Astrocyte (in vitro differentiated cells and primary cell): ENCODE data around the gene GABRA4. TPM values are rescaled to one million over a fixed set of nuclear protein-coding genes. Genes with fewer than 3 reads are reported as not detected.

Experiments used
- DNase-seq: peaks from one replicate; pipeline ENCODE4 v3.0.0-alpha.2; 2010; ENCODE audit warnings: low read depth
- FAIRE-seq: peaks from 2 replicates; lab custom pipeline; 2011; peaks lifted over from hg19 to GRCh38; lab: Jason Lieb, UNC
- H2AFZ ChIP-seq: 2 replicates; pipeline ENCODE4 v1.6.0; 2012; ENCODE audit warnings: low read depth, low read length, inconsistent platforms
- H3K27ac ChIP-seq: 2 replicates; pipeline ENCODE4 v1.5.1; 2011; ENCODE audit warnings: low read depth, low read length, inconsistent platforms
- H3K27me3 ChIP-seq: 2 replicates; pipeline ENCODE4 v1.6.0; 2011; ENCODE audit warnings: low read length, inconsistent platforms; ENCODE audit not compliant: insufficient read depth
- H3K36me3 ChIP-seq: 2 replicates; pipeline ENCODE4 v1.5.1; 2011; ENCODE audit warnings: low read length, inconsistent platforms; ENCODE audit not compliant: insufficient read depth
- H3K4me1 ChIP-seq: 2 replicates; pipeline ENCODE4 v1.5.1; 2011; ENCODE audit warnings: low read length, inconsistent platforms; ENCODE audit not compliant: insufficient read depth
- H3K4me2 ChIP-seq: 2 replicates; pipeline ENCODE4 v1.6.0; 2012; ENCODE audit warnings: low read length, inconsistent platforms
- H3K4me3 ChIP-seq: 2 replicates; pipeline ENCODE4 v1.5.1; 2011; ENCODE audit warnings: low read depth, mild to moderate bottlenecking, low read length, inconsistent platforms; ENCODE audit not compliant: insufficient read depth
- H3K79me2 ChIP-seq: 2 replicates; pipeline ENCODE4 v1.6.0; 2012; ENCODE audit warnings: mild to moderate bottlenecking, low read length, inconsistent platforms; ENCODE audit not compliant: insufficient read depth
- H3K9ac ChIP-seq: 2 replicates; pipeline ENCODE4 v1.6.0; 2012; ENCODE audit warnings: mild to moderate bottlenecking, low read length, inconsistent platforms
- H3K9me3 ChIP-seq: 2 replicates; pipeline ENCODE4 v1.5.1; 2012; ENCODE audit warnings: low read depth, mild to moderate bottlenecking, low read length, inconsistent platforms; ENCODE audit not compliant: insufficient read depth
- H4K20me1 ChIP-seq: 2 replicates; pipeline ENCODE4 v1.6.0; 2012; ENCODE audit warnings: low read length, inconsistent platforms; ENCODE audit not compliant: insufficient read depth
- H3K27ac Mint-ChIP-seq: one replicate; pipeline ENCODE4 v1.8.0; 2021; ENCODE audit warnings: mild to moderate bottlenecking, mixed read lengths; ENCODE audit not compliant: unreplicated experiment
- H3K27me3 Mint-ChIP-seq: one replicate; pipeline ENCODE4 v1.8.0; 2021; ENCODE audit warnings: low read depth, mixed read lengths; ENCODE audit not compliant: unreplicated experiment
- H3K36me3 Mint-ChIP-seq: one replicate; pipeline ENCODE4 v1.8.0; 2021; ENCODE audit warnings: low read depth, mixed read lengths; ENCODE audit not compliant: unreplicated experiment
- H3K4me1 Mint-ChIP-seq: one replicate; pipeline ENCODE4 v1.8.0; 2021; ENCODE audit warnings: low read depth, mixed read lengths; ENCODE audit not compliant: unreplicated experiment
- H3K4me3 Mint-ChIP-seq: one replicate; pipeline ENCODE4 v1.8.0; 2021; ENCODE audit warnings: mild to moderate bottlenecking, moderate library complexity, mixed read lengths; ENCODE audit not compliant: unreplicated experiment
- H3K9me3 Mint-ChIP-seq: one replicate; pipeline ENCODE4 v1.8.0; 2021; ENCODE audit warnings: mild to moderate bottlenecking, mixed read lengths; ENCODE audit not compliant: unreplicated experiment
- CTCF ChIP-seq: IDR thresholded peaks from 2 replicates; pipeline ENCODE4 v1.5.1; 2011; ENCODE audit warnings: low read depth, mild to moderate bottlenecking, inconsistent platforms, low read length, moderate library complexity; ENCODE audit not compliant: insufficient read depth
- EZH2 ChIP-seq: IDR thresholded peaks from 2 replicates; pipeline ENCODE4 v1.6.1; 2012; ENCODE audit warnings: mild to moderate bottlenecking, low read length, inconsistent platforms; ENCODE audit not compliant: insufficient read depth
- total RNA-seq: library from RNA; stranded (reverse); gene quantifications from 2 replicates; pipeline ENCODE4 v1.2.1, GENCODE V29; 2021

GABRA4 gene
- total RNA-seq, 1 donor from 2014 or later = not detected

GRCh38 chr4:46900082-46900481 lies 93.3 kb downstream of the GABRA4 start:
- Histone ChIP-seq H3K27ac (no peak overlapping the region), H3K79me2 (no peaks in the 10 kb centered on the region), H3K4me2 (no peak overlapping the region), H3K27me3 (no peaks in the 10 kb centered on the region), H3K9ac (no peak overlapping the region), H4K20me1 (no peaks in the 10 kb centered on the region), H2AFZ (no peak overlapping the region), H3K4me1 (no peaks in the 10 kb centered on the region), H3K36me3 (no peaks in the 10 kb centered on the region), H3K9me3 (no peaks in the 10 kb centered on the region), H3K4me3 (no peak overlapping the region)
- Mint-ChIP-seq H3K27ac (no peak overlapping the region), H3K36me3 (no peaks in the 10 kb centered on the region), H3K27me3 (no peaks in the 10 kb centered on the region), H3K4me3 (no peak overlapping the region), H3K4me1 (no peaks in the 10 kb centered on the region), H3K9me3 (no peaks in the 10 kb centered on the region)
- FAIRE-seq = no peak
- TF ChIP-seq EZH2 = no peak
- no peak for TF ChIP-seq CTCF
- no peak for DNase-seq

- Mint-ChIP-seq H3K36me3 (no peaks in the 10 kb centered on the region), H3K9me3 (peaks cover 4% of the 10 kb centered on the region), H3K27ac (no peak overlapping the region), H3K4me1 (no peaks in the 10 kb centered on the region), H3K4me3 (no peak overlapping the region), H3K27me3 (no peaks in the 10 kb centered on the region)
- Histone ChIP-seq H3K9me3 (no peaks in the 10 kb centered on the region), H3K27ac (no peak overlapping the region), H3K9ac (no peak overlapping the region), H4K20me1 (no peaks in the 10 kb centered on the region), H2AFZ (no peak overlapping the region), H3K4me3 (no peak overlapping the region), H3K79me2 (no peaks in the 10 kb centered on the region), H3K36me3 (no peaks in the 10 kb centered on the region), H3K4me1 (no peaks in the 10 kb centered on the region), H3K27me3 (no peaks in the 10 kb centered on the region), H3K4me2 (no peak overlapping the region)
- no peak for FAIRE-seq
- DNase-seq = no peak
- TF ChIP-seq CTCF (no peak), EZH2 (no peak)
These were observed 98.6 kb downstream of the GABRA4 start for GRCh38 chr4:46894826-46895225.

- no peak overlapping the region for H3K9ac ChIP-seq
- H3K4me1 Mint-ChIP-seq = no peaks in the 10 kb centered on the region
- no peak overlapping the region for H3K27ac ChIP-seq
- no peaks in the 10 kb centered on the region for H3K79me2 ChIP-seq
- DNase-seq = no peak
- TF ChIP-seq EZH2 (no peak), CTCF (no peak)
- H3K4me3 Mint-ChIP-seq = no peak overlapping the region
- H3K36me3 ChIP-seq = no peaks in the 10 kb centered on the region
- H3K9me3 ChIP-seq = no peaks in the 10 kb centered on the region
- no peaks in the 10 kb centered on the region for H3K36me3 Mint-ChIP-seq
- no peak overlapping the region for H2AFZ ChIP-seq
- no peaks in the 10 kb centered on the region for H4K20me1 ChIP-seq
- H3K9me3 Mint-ChIP-seq = peaks cover 4% of the 10 kb centered on the region
- no peaks in the 10 kb centered on the region for H3K4me1 ChIP-seq
- H3K4me2 ChIP-seq = no peak overlapping the region
- no peak overlapping the region for H3K27ac Mint-ChIP-seq
- H3K27me3 ChIP-seq = no peaks in the 10 kb centered on the region
- H3K4me3 ChIP-seq = no peak overlapping the region
- H3K27me3 Mint-ChIP-seq = no peaks in the 10 kb centered on the region
- FAIRE-seq = no peak
These were observed 103.3 kb downstream of the GABRA4 start for GRCh38 chr4:46890056-46890455.
